ENCODE results near the gene UCKL1. TPM values are rescaled to one million over a fixed set of nuclear protein-coding genes. Genes with fewer than 3 reads are reported as not detected.

UCKL1 gene
- polyA plus RNA-seq, 3 donors, result 10.9 to 65.8 (median 14.5) TPM

GRCh38 chr20:63979557-63980316, 23.5 kb upstream of the UCKL1 start, which contains the start of gene SAMD10:
Gene SAMD10 (minus strand): TSS chr20:63979642. CDS start chr20:63979467, 175 bp downstream.
- no peaks in the 10 kb centered on the region for H4K20me1 ChIP-seq (ENCODE audit: insufficient read depth, low read length)
- peaks cover 40% of the 10 kb centered on the region for H3K4me1 Mint-ChIP-seq
- peaks cover 4 to 11% (median 10%) of the 10 kb centered on the region in 3 donors for H3K27me3 Mint-ChIP-seq (ENCODE audit: low read depth in 3 of 3)
- peak within 1 kb of the TSS; percentile 26 to 83 (median 67) for H3K4me3 ChIP-seq (replicated peaks in 1 of 3; ENCODE audit: low read depth in 2 of 3, low read length in 3 of 3)
- H3K4me3 Mint-ChIP-seq, result peak within 1 kb of the TSS; percentile 83 to 92
- peak within 1 kb of the TSS; percentile 40 to 95 (median 90) for H3K27ac Mint-ChIP-seq
- peaks cover 22% of the 10 kb centered on the region in 2 donors for H3K36me3 Mint-ChIP-seq
- DNase-seq, result peak in 1 of 3 donors; percentile 35
- peak within 1 kb of the TSS; percentile 92 for H2AFZ ChIP-seq (ENCODE audit: insufficient read depth, low read depth, low read length, poor library complexity, severe bottlenecking)
- H3K9me3 ChIP-seq (replicated peaks in 1 of 2; ENCODE audit: control insufficient read depth in 1 of 2, insufficient read depth in 1 of 2, low read length in 2 of 2), result no peaks in the 10 kb centered on the region
- H3K4me2 ChIP-seq (replicated peaks; ENCODE audit: extremely low read depth, low read length, poor library complexity, severe bottlenecking), result peak within 1 kb of the TSS; percentile 99
- TF ChIP-seq, protein P1, sequence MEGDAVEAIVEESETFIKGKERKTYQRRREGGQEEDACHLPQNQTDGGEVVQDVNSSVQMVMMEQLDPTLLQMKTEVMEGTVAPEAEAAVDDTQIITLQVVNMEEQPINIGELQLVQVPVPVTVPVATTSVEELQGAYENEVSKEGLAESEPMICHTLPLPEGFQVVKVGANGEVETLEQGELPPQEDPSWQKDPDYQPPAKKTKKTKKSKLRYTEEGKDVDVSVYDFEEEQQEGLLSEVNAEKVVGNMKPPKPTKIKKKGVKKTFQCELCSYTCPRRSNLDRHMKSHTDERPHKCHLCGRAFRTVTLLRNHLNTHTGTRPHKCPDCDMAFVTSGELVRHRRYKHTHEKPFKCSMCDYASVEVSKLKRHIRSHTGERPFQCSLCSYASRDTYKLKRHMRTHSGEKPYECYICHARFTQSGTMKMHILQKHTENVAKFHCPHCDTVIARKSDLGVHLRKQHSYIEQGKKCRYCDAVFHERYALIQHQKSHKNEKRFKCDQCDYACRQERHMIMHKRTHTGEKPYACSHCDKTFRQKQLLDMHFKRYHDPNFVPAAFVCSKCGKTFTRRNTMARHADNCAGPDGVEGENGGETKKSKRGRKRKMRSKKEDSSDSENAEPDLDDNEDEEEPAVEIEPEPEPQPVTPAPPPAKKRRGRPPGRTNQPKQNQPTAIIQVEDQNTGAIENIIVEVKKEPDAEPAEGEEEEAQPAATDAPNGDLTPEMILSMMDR (IDR thresholded peaks at IDR 0.05), result no peak
- intact Hi-C loops (cut with micrococcal nuclease), result loop anchor here (1.0 to 10.0 kb wide), 6 partner anchors 23 to 1835 kb away; partner anchors contain the start of genes TCEA2 (in 2 of the 2), PSMA7 (in 1 of the 2), PTK6 (in 1 of the 2) and SS18L1 (in 1 of the 2)
- H3K27me3 ChIP-seq (ENCODE audit: control insufficient read depth in 2 of 2, insufficient read depth in 2 of 2, low read length in 2 of 2), result peaks cover 0 to 5% of the 10 kb centered on the region in 2 donors
- under 1% methylated on average over 36 of the region's 52 CpGs for WGBS (ENCODE audit: insufficient coverage)
- peaks cover 32 to 48% of the 10 kb centered on the region in 2 donors for H3K4me1 ChIP-seq (ENCODE audit: control insufficient read depth in 1 of 2, insufficient read depth in 2 of 2, low read length in 2 of 2)
- H3K9me3 Mint-ChIP-seq, result peaks cover 0 to 2% (median 0%) of the 10 kb centered on the region in 7 donors
- peak within 1 kb of the TSS; percentile 75 for H3K9ac ChIP-seq (ENCODE audit: insufficient read depth, low read length, poor library complexity, severe bottlenecking)
- peaks cover 23% of the 10 kb centered on the region for H3K79me2 ChIP-seq (ENCODE audit: insufficient read depth, low read length)
- H3K27ac ChIP-seq (ENCODE audit: low read depth in 1 of 2, low read length in 2 of 2), result peak within 1 kb of the TSS in 1 of 2 donors; percentile 89
- H3K36me3 ChIP-seq (replicated peaks in 1 of 2; ENCODE audit: control insufficient read depth in 1 of 2, insufficient read depth in 2 of 2, low read length in 2 of 2), result peaks cover 15 to 24% of the 10 kb centered on the region in 2 donors

- peaks cover 41% of the 10 kb centered on the region for H3K4me1 Mint-ChIP-seq
Measured at GRCh38 chr20:63979229-63979556, 23.0 kb upstream of the UCKL1 start.

More at GRCh38 chr20:63979229-63979556, 23.0 kb upstream of the UCKL1 start:
- peak overlapping the region; percentile 99 for H3K4me2 ChIP-seq (replicated peaks; ENCODE audit: extremely low read depth, low read length, poor library complexity, severe bottlenecking)
- H4K20me1 ChIP-seq (ENCODE audit: insufficient read depth, low read length), result no peaks in the 10 kb centered on the region
- no peak overlapping the region for H3K27ac Mint-ChIP-seq
- peaks cover 0 to 2% (median 0%) of the 10 kb centered on the region in 7 donors for H3K9me3 Mint-ChIP-seq
- H3K4me3 ChIP-seq (replicated peaks in 1 of 3; ENCODE audit: low read depth in 2 of 3, low read length in 3 of 3), result peak overlapping the region; percentile 21 to 83 (median 67)
- H3K27ac ChIP-seq (ENCODE audit: low read depth in 1 of 2, low read length in 2 of 2), result no peak overlapping the region
- peaks cover 20% of the 10 kb centered on the region for H3K79me2 ChIP-seq (ENCODE audit: insufficient read depth, low read length)
- under 1% methylated on average over 47 of the region's 47 CpGs for WGBS (ENCODE audit: insufficient coverage)
- peaks cover 16 to 17% of the 10 kb centered on the region in 2 donors for H3K36me3 Mint-ChIP-seq
- peak overlapping the region; percentile 79 to 83 for H3K4me3 Mint-ChIP-seq
- H3K9ac ChIP-seq (ENCODE audit: insufficient read depth, low read length, poor library complexity, severe bottlenecking), result peak overlapping the region; percentile 49
- H3K27me3 Mint-ChIP-seq (ENCODE audit: low read depth in 3 of 3), result peaks cover 4 to 11% (median 10%) of the 10 kb centered on the region in 3 donors
- peaks cover 32 to 50% of the 10 kb centered on the region in 2 donors for H3K4me1 ChIP-seq (ENCODE audit: control insufficient read depth in 1 of 2, insufficient read depth in 2 of 2, low read length in 2 of 2)
- peaks cover 0 to 5% of the 10 kb centered on the region in 2 donors for H3K27me3 ChIP-seq (ENCODE audit: control insufficient read depth in 2 of 2, insufficient read depth in 2 of 2, low read length in 2 of 2)
- DNase-seq, result no peak
- TF ChIP-seq, protein P1 (IDR thresholded peaks at IDR 0.05), result no peak
- intact Hi-C loops (cut with micrococcal nuclease), result no loop called here
- H2AFZ ChIP-seq (ENCODE audit: insufficient read depth, low read depth, low read length, poor library complexity, severe bottlenecking), result peak overlapping the region; percentile 92
- H3K9me3 ChIP-seq (replicated peaks in 1 of 2; ENCODE audit: control insufficient read depth in 1 of 2, insufficient read depth in 1 of 2, low read length in 2 of 2), result no peaks in the 10 kb centered on the region
- peaks cover 10 to 18% of the 10 kb centered on the region in 2 donors for H3K36me3 ChIP-seq (replicated peaks in 1 of 2; ENCODE audit: control insufficient read depth in 1 of 2, insufficient read depth in 2 of 2, low read length in 2 of 2)
